GM21515 (cell line): ENCODE results near the gene CD79B.
A peak's percentile ranks its signal among the peaks of the same experiment; 100 is the strongest.

Experiments used
- ATAC-seq: cut with Tn5 transposase; IDR thresholded peaks from one replicate; pipeline ENCODE4 v1.9.1; 2021; ENCODE audit not compliant: unreplicated experiment

Gene CD79B

GRCh38 chr17:63954402-63955063 is 22.4 kb upstream of the CD79B start:
- ATAC-seq: no peak

GRCh38 chr17:63950940-63951907 is 19.1 kb upstream of the CD79B start:
- no peak for ATAC-seq

GRCh38 chr17:63949576-63950250 is 17.6 kb upstream of the CD79B start:
- ATAC-seq: no peak

GRCh38 chr17:63948521-63948920 is 16.4 kb upstream of the CD79B start:
- ATAC-seq: no peak

- ATAC-seq: no peak
These were observed 15.7 kb upstream of the CD79B start for GRCh38 chr17:63947711-63948330.

- ATAC-seq: peak; percentile 54
These were observed 14.6 kb upstream of the CD79B start for GRCh38 chr17:63946440-63947363.

GRCh38 chr17:63945784-63946439 is 13.8 kb upstream of the CD79B start:
- ATAC-seq: no peak

- ATAC-seq: no peak
These were observed 12.8 kb upstream of the CD79B start for GRCh38 chr17:63944736-63945499.

GRCh38 chr17:63943745-63944144 is 11.6 kb upstream of the CD79B start:
- ATAC-seq: no peak

- ATAC-seq: no peak
These were observed 10.3 kb upstream of the CD79B start for GRCh38 chr17:63942309-63942985.

- ATAC-seq: no peak
These were observed 9.6 kb upstream of the CD79B start for GRCh38 chr17:63941751-63942150.

GRCh38 chr17:63941162-63941561 is 9.0 kb upstream of the CD79B start:
- no peak for ATAC-seq

- no peak for ATAC-seq
These were observed 8.5 kb upstream of the CD79B start for GRCh38 chr17:63940584-63940983.

GRCh38 chr17:63939884-63940283 is 7.8 kb upstream of the CD79B start:
- no peak for ATAC-seq

- ATAC-seq: no peak
These were observed 7.3 kb upstream of the CD79B start for GRCh38 chr17:63939401-63939800.

GRCh38 chr17:63937920-63938319 is 5.8 kb upstream of the CD79B start:
- ATAC-seq: no peak

- no peak for ATAC-seq
These were observed 5.2 kb upstream of the CD79B start for GRCh38 chr17:63937319-63937718.
